SK-N-SH (cell line): ENCODE measurements around the gene NDOR1. TPM values are rescaled to one million over a fixed set of nuclear protein-coding genes. Genes with fewer than 3 reads are reported as not detected.
A peak's percentile ranks its signal among the peaks of the same experiment; 100 is the strongest.

ENCODE experiments used
- CTCF ChIA-PET: fragments of 300-600, 350-600 bp; formaldehyde crosslinking; extraction: SDS; loops from one replicate; lab custom pipeline; 2021; lab: Yijun Ruan, JAX
- POLR2A ChIA-PET: fragments of 350-600 bp; sonication (Branson Sonifier 250); formaldehyde crosslinking; extraction: SDS; loops from one replicate; lab custom pipeline; 2020; ENCODE audit warnings: antibody characterized with exemption, inconsistent platforms; lab: Yijun Ruan, JAX
- DNase-seq: peaks from one replicate; pipeline ENCODE4 v3.0.0; 2012
- H2AFZ ChIP-seq: fragments of 200-600 bp; sonication (generic); 2 replicates; pipeline ENCODE4 v1.8.1; 2016; ENCODE audit warnings: antibody characterized with exemption, mild to moderate bottlenecking, low read depth
- H3F3A ChIP-seq: fragments of 200-600 bp; sonication (generic); replicated peaks from 2 replicates; pipeline ENCODE3; 2016; ENCODE audit warnings: antibody characterized with exemption, mild to moderate bottlenecking; ENCODE audit not compliant: insufficient read depth
- H3K27ac ChIP-seq, 2 experiments: fragments of 200-500 bp in 1 of 2; fragments of 200-600 bp in 1 of 2; sonication (Bioruptor generic) in 1 of 2; sonication (generic), shearing (Covaris generic) in 1 of 2; 2 replicates each; pipeline versions ENCODE4 v1.5.1 to v1.6.1; 2014 to 2016; ENCODE audit warnings: low read depth in 2 of 2, inconsistent platforms in 1 of 2, low read length in 1 of 2, mild to moderate bottlenecking in 1 of 2, mixed read lengths in 1 of 2
- H3K27me3 ChIP-seq: fragments of 200-600 bp; sonication (generic), shearing (Covaris generic); 2 replicates; pipeline ENCODE4 v1.6.1; 2016; ENCODE audit warnings: mixed run types; ENCODE audit not compliant: insufficient read depth
- H3K36me3 ChIP-seq, 2 experiments: fragments of 200-500 bp in 1 of 2; fragments of 200-600 bp in 1 of 2; sonication (Bioruptor generic) in 1 of 2; sonication (generic) in 1 of 2; replicated peaks in 1 of 2; 2 replicates each; pipeline versions ENCODE3 to v1.5.1; 2014 to 2016; ENCODE audit warnings: low read length in 1 of 2, mild to moderate bottlenecking in 1 of 2; ENCODE audit not compliant: insufficient read depth in 2 of 2, control insufficient read depth in 1 of 2
- H3K4me1 ChIP-seq, 2 experiments: fragments of 200-500 bp in 1 of 2; fragments of 200-600 bp in 1 of 2; sonication (Bioruptor generic) in 1 of 2; sonication (generic), shearing (Covaris generic) in 1 of 2; 2 replicates each; pipeline versions ENCODE4 v1.5.1 to v1.6.1; 2014 to 2016; ENCODE audit warnings: low read depth in 1 of 2, low read length in 1 of 2, mixed run types in 1 of 2; ENCODE audit not compliant: insufficient read depth in 2 of 2, control insufficient read depth in 1 of 2
- H3K4me2 ChIP-seq: fragments of 200-600 bp; sonication (generic), shearing (Covaris generic); 2 replicates; pipeline ENCODE4 v1.6.1; 2017; ENCODE audit warnings: mixed run types
- H3K4me3 ChIP-seq, 2 experiments: fragments of 200-500 bp in 1 of 2; fragments of 200-600 bp in 1 of 2; sonication (Bioruptor generic) in 1 of 2; sonication (generic), shearing (Covaris generic) in 1 of 2; 2 replicates each; pipeline versions ENCODE4 v1.5.1 to v1.8.1; 2014 to 2016; ENCODE audit warnings: low read depth in 2 of 2, inconsistent platforms in 1 of 2, low read length in 1 of 2, mild to moderate bottlenecking in 1 of 2, mixed read lengths in 1 of 2, moderate library complexity in 1 of 2
- H3K79me2 ChIP-seq: fragments of 200-600 bp; sonication (generic); 2 replicates; pipeline ENCODE4 v1.8.1; 2017; ENCODE audit warnings: mild to moderate bottlenecking; ENCODE audit not compliant: insufficient read depth
- H3K9ac ChIP-seq: fragments of 200-600 bp; sonication (generic); 2 replicates; pipeline ENCODE4 v1.6.1; 2017; ENCODE audit warnings: mixed run types
- H3K9me2 ChIP-seq: fragments of 200-600 bp; sonication (generic); 2 replicates; pipeline ENCODE4 v1.6.1; 2017; ENCODE audit warnings: mixed run types
- H3K9me3 ChIP-seq: fragments of 200-600 bp; sonication (generic); 2 replicates; pipeline ENCODE4 v1.6.1; 2017; ENCODE audit warnings: mixed run types, mild to moderate bottlenecking, moderate library complexity
- H4K20me1 ChIP-seq: fragments of 200-600 bp; sonication (generic); 2 replicates; pipeline ENCODE4 v1.6.1; 2017; ENCODE audit warnings: mild to moderate bottlenecking, mixed run types; ENCODE audit not compliant: insufficient read depth
- CHD2 ChIP-seq: fragments of 150-350 bp; IDR thresholded peaks from 2 replicates; pipeline ENCODE4 v1.6.1; 2018; ENCODE audit warnings: low read length; ENCODE audit not compliant: partially characterized antibody
- CTCF ChIP-seq: fragments of 200-600 bp; sonication (generic); IDR thresholded peaks from 2 replicates; pipeline ENCODE4 v1.6.1; 2017; ENCODE audit warnings: antibody characterized with exemption, mild to moderate bottlenecking, moderate library complexity
- EP300 ChIP-seq, 2 experiments: IDR thresholded peaks; 2 replicates each; pipeline versions ENCODE4 v1.4.0 to v1.6.1; 2012; ENCODE audit warnings: borderline replicate concordance in 1 of 2, low read depth in 1 of 2, low read length in 1 of 2
- EZH2phosphoT487 ChIP-seq: fragments of 200-600 bp; sonication (generic); IDR thresholded peaks from 2 replicates; pipeline ENCODE4 v1.6.1; 2017; ENCODE audit warnings: low read depth, mixed run types, mild to moderate bottlenecking, antibody characterized with exemption, moderate library complexity, borderline replicate concordance
- GABPA ChIP-seq: IDR thresholded peaks from 2 replicates; pipeline ENCODE4 v1.4.0; 2012; ENCODE audit warnings: low read depth, mild to moderate bottlenecking
- GATA2 ChIP-seq: sonication (generic); formaldehyde crosslinking; IDR thresholded peaks from 2 replicates; pipeline ENCODE4 v1.5.0; 2020; ENCODE audit warnings: mild to moderate bottlenecking, missing genetic modification reagents
- IRF3 ChIP-seq: fragments of 150-350 bp; IDR thresholded peaks from 2 replicates; pipeline ENCODE4 v1.6.1; 2016; ENCODE audit warnings: mild to moderate bottlenecking, low read depth, low read length
- JUND ChIP-seq: IDR thresholded peaks from 2 replicates; pipeline ENCODE4 v1.4.0; 2012
- NFIC ChIP-seq: IDR thresholded peaks from 2 replicates; pipeline ENCODE4 v1.4.0; 2012; ENCODE audit warnings: borderline replicate concordance
- NRF1 ChIP-seq: IDR thresholded peaks from 2 replicates; pipeline ENCODE4 v1.6.1; 2012; ENCODE audit warnings: low read depth, mild to moderate bottlenecking, low read length
- POLR2AphosphoS5 ChIP-seq: IDR thresholded peaks from 2 replicates; pipeline ENCODE4 v1.6.1; 2012; ENCODE audit warnings: low read depth, low read length
- RAD21 ChIP-seq: IDR thresholded peaks from 2 replicates; pipeline ENCODE4 v1.6.1; 2012; ENCODE audit warnings: mild to moderate bottlenecking, low read length
- RFX5 ChIP-seq: IDR thresholded peaks from 2 replicates; pipeline ENCODE4 v1.6.1; 2012; ENCODE audit warnings: mild to moderate bottlenecking, improper control_type of control experiment, low read length
- RXRA ChIP-seq: IDR thresholded peaks from 2 replicates; pipeline ENCODE4 v1.4.0; 2012; ENCODE audit warnings: low read depth, mild to moderate bottlenecking, borderline replicate concordance
- SIN3A ChIP-seq: IDR thresholded peaks from 2 replicates; pipeline ENCODE4 v1.6.1; 2012; ENCODE audit warnings: low read depth, mild to moderate bottlenecking, low read length, moderate library complexity, borderline replicate concordance
- SMC3 ChIP-seq: IDR thresholded peaks from 2 replicates; pipeline ENCODE4 v1.6.1; 2012; ENCODE audit warnings: low read depth, low read length, improper control_type of control experiment
- TCF12 ChIP-seq: IDR thresholded peaks from 2 replicates; pipeline ENCODE4 v1.4.0; 2012
- USF1 ChIP-seq: IDR thresholded peaks from 2 replicates; pipeline ENCODE4 v1.4.0; 2012; ENCODE audit warnings: low read depth, borderline replicate concordance
- YY1 ChIP-seq: IDR thresholded peaks from 2 replicates; pipeline ENCODE4 v1.4.0; 2012; ENCODE audit warnings: low read depth, mild to moderate bottlenecking
- ZBTB33 ChIP-seq: IDR thresholded peaks from 2 replicates; pipeline ENCODE4 v1.4.0; 2012; ENCODE audit warnings: low read depth, borderline replicate concordance
- WGBS: methylation state at CpG from one replicate; pipeline ENCODE4 v1.1.6; 2017; ENCODE audit warnings: low lambda C conversion rate; 5-methylcytosine and 5-hydroxymethylcytosine counted together
- polyA plus RNA-seq, 3 experiments: library from polyadenylated mRNA; depleted of rRNA; stranded (reverse); fragments of >200 nt; gene quantifications; 2 replicates each; pipeline ENCODE4 v1.2.3, GENCODE V29; 2012

The NDOR1 gene
- polyA plus RNA-seq, 1 of the 3 experiments (the other 2 are of a cell fraction) = 8.6 TPM

- no peaks in the 10 kb centered on the region for H3K36me3 ChIP-seq
- H3K79me2 ChIP-seq = no peaks in the 10 kb centered on the region
- WGBS = 0% methylated on average over 3 of the region's 124 CpGs
- peaks cover 0 to 23% of the 10 kb centered on the region in 2 experiments; a peak in 1 of 4 replicates for H3K4me1 ChIP-seq
- no peaks in the 10 kb centered on the region for H3F3A ChIP-seq
- ChIA-PET CTCF (interaction anchor here (0.8 to 5.0 kb wide), 10 partner anchors 19 to 135 kb away, joined by 3 to 24 read pairs (median 4); partner anchors contain the start of genes ANAPC2, RNF224 and SSNA1), POLR2A (interaction anchor here (0.8 to 1.8 kb wide), 4 partner anchors 30 to 40 kb away, joined by 3 to 5 read pairs (median 4); partner anchors contain the start of gene GRIN1)
- no peaks in the 10 kb centered on the region for H4K20me1 ChIP-seq
- no peak overlapping the region for H2AFZ ChIP-seq
- no peak overlapping the region for H3K27ac ChIP-seq
- H3K9me2 ChIP-seq = no peaks in the 10 kb centered on the region
- TF ChIP-seq NFIC (no peak), EP300 (IDR thresholded peaks at IDR 0.05; ENCODE audit: borderline replicate concordance in 1 of 2, low read depth in 1 of 2, low read length in 1 of 2) (no peak), GABPA (no peak), CHD2 (no peak), YY1 (no peak), SMC3 (no peak), ZBTB33 (no peak), NRF1 (peak; percentile 51)
- no peaks in the 10 kb centered on the region for H3K9me3 ChIP-seq
- peak overlapping the region; percentile 55; the same call in 1 of the 2 replicates for H3K4me2 ChIP-seq
- peak; percentile 83 for DNase-seq
- H3K9ac ChIP-seq = no peak overlapping the region
- peaks cover 40% of the 10 kb centered on the region for H3K27me3 ChIP-seq
- H3K4me3 ChIP-seq = peak overlapping the region; percentile 34 to 37; a peak in 3 of 4 replicates
Measured at GRCh38 chr9:137168904-137169856, 36.3 kb upstream of the NDOR1 start.

DNA sequence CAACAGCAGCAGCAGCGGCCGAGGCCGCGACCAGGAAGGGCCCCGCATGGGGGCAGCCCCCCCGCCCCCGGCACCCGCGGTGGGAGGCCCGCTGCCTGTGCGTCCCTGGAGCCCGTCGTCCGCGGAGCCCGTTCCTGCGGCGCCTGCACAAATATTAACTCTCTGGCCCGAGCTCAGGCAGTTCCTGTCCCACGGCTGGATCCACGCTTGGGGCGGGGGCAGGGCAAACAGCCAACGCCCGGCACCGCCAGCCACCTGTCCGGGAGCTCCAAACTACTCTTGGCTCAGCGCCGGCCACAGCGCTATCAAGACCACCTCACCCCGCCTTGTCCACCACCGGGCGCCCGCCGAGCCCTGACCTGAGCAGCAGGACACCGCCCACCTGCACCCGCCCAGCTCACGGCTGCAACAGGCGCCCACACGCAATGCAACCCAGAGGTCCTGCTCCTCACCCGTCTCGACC lies 35.6 kb upstream of the NDOR1 start, which contains the start of gene LRRC26:
TSS of gene LRRC26 (minus strand) at position 156 of the 463 bp plus-strand sequence. CDS start at position 48, 108 bp downstream.
- no peaks in the 10 kb centered on the region for H4K20me1 ChIP-seq
- no peaks in the 10 kb centered on the region for H3K9me2 ChIP-seq
- peaks cover 0 to 23% of the 10 kb centered on the region in 2 experiments; a peak in 1 of 4 replicates for H3K4me1 ChIP-seq
- H3F3A ChIP-seq = no peaks in the 10 kb centered on the region
- ChIA-PET CTCF (interaction anchor here (0.8 to 5.0 kb wide), 8 partner anchors 18 to 135 kb away, joined by 3 to 24 read pairs (median 3); partner anchors contain the start of genes ANAPC2, RNF224 and SSNA1), POLR2A (interaction anchor here (0.8 to 1.5 kb wide), 3 partner anchors 18 to 40 kb away, joined by 3 to 4 read pairs (median 3); partner anchors contain the start of genes ANAPC2 and SSNA1)
- no peaks in the 10 kb centered on the region for H3K36me3 ChIP-seq
- peak within 1 kb of the TSS; percentile 55; the same call in 1 of the 2 replicates for H3K4me2 ChIP-seq
- no peaks in the 10 kb centered on the region for H3K79me2 ChIP-seq
- no peaks in the 10 kb centered on the region for H3K9me3 ChIP-seq
- H3K4me3 ChIP-seq = peak within 1 kb of the TSS; percentile 34 to 37; a peak in 3 of 4 replicates
- DNase-seq = no peak
- 38% methylated on average over 8 of the region's 41 CpGs for WGBS
- H3K27ac ChIP-seq = no peak within 1 kb of the TSS
- H2AFZ ChIP-seq = no peak within 1 kb of the TSS
- peaks cover 40% of the 10 kb centered on the region for H3K27me3 ChIP-seq
- H3K9ac ChIP-seq = no peak within 1 kb of the TSS
- TF ChIP-seq TCF12 = no peak
- TF ChIP-seq IRF3 = no peak
- TF ChIP-seq RFX5 = no peak
- no peak for TF ChIP-seq RXRA
- no peak for TF ChIP-seq USF1
- TF ChIP-seq SIN3A = no peak
- no peak for TF ChIP-seq POLR2AphosphoS5
- TF ChIP-seq GATA2 = no peak
- TF ChIP-seq CHD2 = no peak
- TF ChIP-seq EZH2phosphoT487 = no peak
- no peak for TF ChIP-seq JUND
- TF ChIP-seq CTCF = no peak
- no peak for TF ChIP-seq RAD21
